DOHH2 (cell line): Measurements from ENCODE around the gene ADGRA1.

Experiments
- EZH2phosphoT487 ChIP-seq: fragments of 200-600 bp; sonication (generic); IDR thresholded peaks from 2 replicates; pipeline ENCODE4 v1.6.1; 2017; ENCODE audit warnings: borderline replicate concordance, mild to moderate bottlenecking, antibody characterized with exemption, low read length, moderate library complexity, mixed read lengths
- TF ChIP-seq, protein P1 (sequence below): fragments of 200-600 bp; sonication (generic); IDR thresholded peaks from one replicate; pipeline ENCODE4 v1.5.1; 2014; ENCODE audit warnings: antibody characterized with exemption, mild to moderate bottlenecking, low read depth, low read length; ENCODE audit not compliant: poor library complexity, severe bottlenecking

DNA sequence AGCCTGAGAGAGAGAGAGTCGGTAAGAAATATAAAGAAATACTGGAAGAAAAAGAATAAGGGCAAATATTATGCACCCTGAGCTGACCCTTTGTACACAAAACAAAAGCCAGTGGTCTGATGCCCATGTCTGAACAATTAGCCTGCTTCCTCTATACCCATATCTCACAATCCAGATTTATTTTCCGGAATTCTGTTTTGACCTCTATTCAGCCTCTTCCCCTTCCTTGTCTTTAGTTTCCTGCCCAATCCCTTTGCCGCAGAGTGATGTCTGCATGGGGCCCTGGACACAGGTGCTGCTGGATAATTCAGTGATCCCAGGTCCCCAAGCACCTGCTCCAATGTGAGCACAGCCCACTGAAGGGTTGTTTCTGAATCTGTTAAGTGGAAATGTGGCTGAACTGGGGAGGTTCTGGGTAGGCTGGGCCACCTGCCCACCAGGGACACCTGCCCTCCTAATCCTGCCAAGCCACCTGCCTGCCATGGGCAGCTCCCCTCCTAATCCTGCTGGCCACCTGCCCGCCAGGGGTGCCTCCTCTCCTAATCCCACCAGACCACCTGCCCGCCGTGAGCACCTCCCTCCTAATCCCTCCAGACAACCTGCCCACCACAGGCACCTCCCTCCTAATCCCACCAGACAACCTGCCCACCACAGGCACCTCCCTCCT is 23.0 kb downstream of the ADGRA1 start:
- TF ChIP-seq, protein P1, sequence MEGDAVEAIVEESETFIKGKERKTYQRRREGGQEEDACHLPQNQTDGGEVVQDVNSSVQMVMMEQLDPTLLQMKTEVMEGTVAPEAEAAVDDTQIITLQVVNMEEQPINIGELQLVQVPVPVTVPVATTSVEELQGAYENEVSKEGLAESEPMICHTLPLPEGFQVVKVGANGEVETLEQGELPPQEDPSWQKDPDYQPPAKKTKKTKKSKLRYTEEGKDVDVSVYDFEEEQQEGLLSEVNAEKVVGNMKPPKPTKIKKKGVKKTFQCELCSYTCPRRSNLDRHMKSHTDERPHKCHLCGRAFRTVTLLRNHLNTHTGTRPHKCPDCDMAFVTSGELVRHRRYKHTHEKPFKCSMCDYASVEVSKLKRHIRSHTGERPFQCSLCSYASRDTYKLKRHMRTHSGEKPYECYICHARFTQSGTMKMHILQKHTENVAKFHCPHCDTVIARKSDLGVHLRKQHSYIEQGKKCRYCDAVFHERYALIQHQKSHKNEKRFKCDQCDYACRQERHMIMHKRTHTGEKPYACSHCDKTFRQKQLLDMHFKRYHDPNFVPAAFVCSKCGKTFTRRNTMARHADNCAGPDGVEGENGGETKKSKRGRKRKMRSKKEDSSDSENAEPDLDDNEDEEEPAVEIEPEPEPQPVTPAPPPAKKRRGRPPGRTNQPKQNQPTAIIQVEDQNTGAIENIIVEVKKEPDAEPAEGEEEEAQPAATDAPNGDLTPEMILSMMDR, result no peak
- TF ChIP-seq EZH2phosphoT487, result no peak
